ENCODE results near the gene P3H4. TPM values are rescaled to one million over a fixed set of nuclear protein-coding genes. Genes with fewer than 3 reads are reported as not detected.

P3H4 gene
- total and polyA plus RNA-seq, 2 of the 4 experiments (the other 2 are of a cell fraction), result 21.5 to 66.7 TPM

GRCh38 chr17:41813699-41814124 is 2.0 kb upstream of the P3H4 start:
- Histone ChIP-seq H2AK9ac (replicated peaks; ENCODE audit: low read depth, low read length, poor library complexity) (peak overlapping the region; percentile 100), H3K9ac (ENCODE audit: low read depth, low read length) (peak overlapping the region; percentile 96), H3K4me3 (ENCODE audit: insufficient read depth, low read depth, low read length) (peak overlapping the region; percentile 88), H3K14ac (replicated peaks; ENCODE audit: low read depth, low read length) (peak overlapping the region; percentile 100), H3K18ac (ENCODE audit: low read depth, low read length) (peak overlapping the region; percentile 87), H3K36me3 (ENCODE audit: control insufficient read depth, insufficient read depth, low read length) (peaks cover 17% of the 10 kb centered on the region), H4K5ac (ENCODE audit: low read depth, low read length) (peak overlapping the region; percentile 92), H3K9me3 (ENCODE audit: control insufficient read depth, insufficient read depth, low read length) (no peaks in the 10 kb centered on the region), H3K23ac (ENCODE audit: low read depth, low read length) (peak overlapping the region; percentile 95), H2BK120ac (ENCODE audit: low read depth, low read length) (peak overlapping the region; percentile 79), H3K27ac (ENCODE audit: insufficient read depth, low read length) (peak overlapping the region; percentile 93), H2BK5ac (ENCODE audit: low read depth, low read length, poor library complexity, severe bottlenecking) (peak overlapping the region; percentile 94), H3K56ac (ENCODE audit: extremely low read depth, insufficient read depth, low read length) (peak overlapping the region; percentile 96), H4K91ac (ENCODE audit: insufficient read depth, low read depth, low read length) (peak overlapping the region; percentile 95), H3K4ac (ENCODE audit: low read depth, low read length) (peak overlapping the region; percentile 100), H4K8ac (ENCODE audit: low read depth in 2 of 2, low read length in 2 of 2) (peak overlapping the region; percentile 92 to 94), H3K27me3 (ENCODE audit: control insufficient read depth, insufficient read depth, low read length) (no peaks in the 10 kb centered on the region), H3K4me1 (ENCODE audit: control insufficient read depth, insufficient read depth, low read length) (peaks cover 23% of the 10 kb centered on the region), H3K4me2 (ENCODE audit: low read depth, low read length) (peak overlapping the region; percentile 94), H2BK15ac (ENCODE audit: low read depth, low read length) (peak overlapping the region; percentile 30; the same call in 2 of the 3 replicates), H2AFZ (replicated peaks; ENCODE audit: low read length, poor library complexity) (peak overlapping the region; percentile 94), H3K9me1 (ENCODE audit: insufficient read depth, low read length) (peaks cover 30% of the 10 kb centered on the region), H4K20me1 (ENCODE audit: insufficient read depth, low read length) (peaks cover 53% of the 10 kb centered on the region), H2AK5ac (ENCODE audit: low read depth, low read length) (peak overlapping the region; percentile 93), H2BK20ac (ENCODE audit: low read depth, low read length) (0 out of 2 replicates have a peak overlapping the region, but pooled peaks have one; percentile 69), H3K79me1 (ENCODE audit: low read depth in 1 of 2, low read length in 2 of 2) (peaks cover 19 to 88% of the 10 kb centered on the region in 2 experiments)
- DNase-seq (no peak), ATAC-seq (ENCODE audit: low read depth) (no peak)
- dilution Hi-C loops (cut with HindIII; ENCODE audit: low sequenced_read_pairs, unreplicated experiment), result no loop called here
- WGBS, 2 experiments (ENCODE audit: extremely low coverage in 2 of 2, insufficient read length in 1 of 2), result no CpG with 5 or more reads among the region's 9 CpGs
- intact Hi-C loops (cut with micrococcal nuclease), result loop anchor here (2.0 kb wide), 2 partner anchors 51 to 145 kb away; partner anchors contain the start of gene KLHL11
- no TSS peak for BruUV-seq (replicated peaks)
- ChIA-PET CTCF (no interaction called here), POLR2A (ENCODE audit: unreplicated experiment) (no interaction called here)
- in situ Hi-C loops (cut with MboI; ENCODE audit: low sequenced_read_pairs), result no loop called here
- TF ChIP-seq MAFK (IDR thresholded peaks at IDR 0.05; ENCODE audit: low read depth, low read length), result no peak
- TF ChIP-seq MXI1 (IDR thresholded peaks at IDR 0.05; ENCODE audit: borderline replicate concordance, low read depth, low read length), result peak; percentile 36; the same call in 1 of the 2 replicates

Measured in IMR-90 (cell line).